ENCODE measurements around the gene ZYG11A. TPM values are rescaled to one million over a fixed set of nuclear protein-coding genes. Genes with fewer than 3 reads are reported as not detected.
A peak's percentile ranks its signal among the peaks of the same experiment; 100 is the strongest.

ZYG11A gene
- total and polyA plus RNA-seq, 2 of the 13 experiments (the other 11 are each of a cell fraction or from before 2014, with no cell fraction given): not detected

GRCh38 chr1:52926864-52927211 lies 84.3 kb downstream of the ZYG11A start (continued):
- no peak for TF ChIP-seq IKZF4 (CRISPR knock-in tag; IDR thresholded peaks at IDR 0.05; ENCODE audit: borderline replicate concordance, low read depth, not compliant biosample characterization)
- TF ChIP-seq ZBTB2 (CRISPR knock-in tag; IDR thresholded peaks at IDR 0.05; ENCODE audit: low read depth): no peak
- no peak for TF ChIP-seq MNT (IDR thresholded peaks at IDR 0.05)
- no peak for TF ChIP-seq SP2 (CRISPR knock-in tag; IDR thresholded peaks at IDR 0.05)
- no peak for TF ChIP-seq FOXP4 (CRISPR knock-in tag; IDR thresholded peaks at IDR 0.05)
- peak; percentile 82; the same call in 1 of the 2 replicates for TF ChIP-seq ZFX (CRISPR knock-in tag; IDR thresholded peaks at IDR 0.05; ENCODE audit: low read depth)
- no peak for TF ChIP-seq ZMYM4 (CRISPR knock-in tag; IDR thresholded peaks at IDR 0.05)
- 0 out of 2 replicates have a peak, but pooled peaks have one; percentile 8 for TF ChIP-seq ZBTB39 (CRISPR knock-in tag; IDR thresholded peaks at IDR 0.05)
- 0 out of 2 replicates have a peak, but pooled peaks have one; percentile 20 for TF ChIP-seq ZNF558 (CRISPR knock-in tag; IDR thresholded peaks at IDR 0.05; ENCODE audit: borderline replicate concordance)
- no peak for TF ChIP-seq LCORL (IDR thresholded peaks at IDR 0.05)
- 0 out of 2 replicates have a peak, but pooled peaks have one; percentile 50 for TF ChIP-seq LCORL (CRISPR knock-in tag; IDR thresholded peaks at IDR 0.05)

Measured in HepG2 (cell line).